ENCODE results near the gene IPO7.
"Not testable (repeated sequence)": the region's sequence is repeated elsewhere in the genome, so short reads cannot be mapped to it uniquely, and the experiment has no call there.

IPO7 gene

DNA sequence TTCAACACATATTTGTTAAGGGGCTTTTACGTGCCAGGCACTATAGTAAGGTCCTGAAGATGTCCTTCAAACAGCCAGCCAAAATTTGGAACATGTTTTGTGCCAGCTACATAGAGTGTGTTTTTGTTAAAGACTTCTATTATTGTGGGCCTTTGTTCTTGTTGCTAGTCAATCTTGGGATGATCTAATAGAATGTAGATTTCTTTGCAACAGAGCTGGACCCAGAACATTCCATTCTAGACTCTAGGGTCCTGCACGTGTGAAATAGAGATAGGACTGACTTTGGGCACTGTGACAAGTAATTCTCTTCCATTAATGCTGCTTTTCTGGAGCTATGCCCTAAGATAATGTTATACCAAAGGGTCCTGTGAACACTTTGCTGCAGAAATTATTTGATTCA, 16.9 kb upstream of the IPO7 start:
- Histone ChIP-seq H3K27me3 (ENCODE audit: control insufficient read depth, insufficient read depth, low read length) (no peaks in the 10 kb centered on the region), H3K9ac (ENCODE audit: low read depth, low read length) (no peak overlapping the region), H3K36me3 (ENCODE audit: control insufficient read depth, insufficient read depth, low read length) (no peaks in the 10 kb centered on the region), H3K4me3 (ENCODE audit: low read depth, low read length) (no peak overlapping the region), H3K9me3 (ENCODE audit: control insufficient read depth, insufficient read depth, low read length) (no peaks in the 10 kb centered on the region), H3K4me1 (ENCODE audit: control insufficient read depth, insufficient read depth, low read length) (peaks cover 2% of the 10 kb centered on the region)

DNA sequence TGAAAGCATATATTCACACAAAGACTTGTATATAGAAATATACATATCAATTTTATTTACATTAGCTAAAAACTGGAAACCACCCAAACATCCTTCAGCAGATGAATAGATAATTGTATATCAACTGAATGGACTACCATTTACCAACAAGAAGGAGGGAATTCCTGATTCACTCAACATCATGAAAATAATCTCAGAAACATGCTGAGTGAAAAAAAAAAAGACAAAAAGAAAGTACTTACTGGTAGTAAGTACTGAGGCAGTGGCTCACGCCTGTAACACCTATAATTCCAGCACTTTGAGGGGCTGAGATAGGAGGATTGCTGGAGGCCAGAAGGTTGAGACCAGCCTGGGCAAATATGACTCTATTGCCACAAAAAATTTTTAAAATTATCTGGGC, 7.4 kb upstream of the IPO7 start:
- Histone ChIP-seq H3K9ac (ENCODE audit: low read depth, low read length) (no peak overlapping the region), H3K27me3 (ENCODE audit: control insufficient read depth, insufficient read depth, low read length) (no peaks in the 10 kb centered on the region), H3K4me3 (ENCODE audit: low read depth, low read length) (no peak overlapping the region), H3K36me3 (ENCODE audit: control insufficient read depth, insufficient read depth, low read length) (no peaks in the 10 kb centered on the region), H3K9me3 (ENCODE audit: control insufficient read depth, insufficient read depth, low read length) (no peaks in the 10 kb centered on the region), H3K4me1 (ENCODE audit: control insufficient read depth, insufficient read depth, low read length) (no peaks in the 10 kb centered on the region)

DNA sequence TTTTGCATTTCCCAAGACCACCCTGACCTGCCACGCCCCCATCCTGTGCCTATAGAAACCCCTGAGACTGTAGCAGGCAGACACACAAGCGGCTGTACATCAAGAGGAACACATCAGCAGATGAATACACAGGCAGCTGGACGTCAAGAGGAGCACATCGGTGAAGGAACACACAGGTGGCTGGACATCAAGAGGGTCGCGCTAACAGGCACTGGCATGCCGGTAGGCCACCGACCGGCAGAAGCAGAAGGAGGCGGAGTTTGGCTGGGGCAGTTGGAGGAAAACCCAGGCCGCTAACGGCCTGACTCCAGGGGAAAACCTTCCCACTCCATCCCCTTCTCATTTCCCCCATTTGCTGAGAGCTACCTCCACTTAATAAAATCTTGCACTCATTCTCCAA, 5.4 kb upstream of the IPO7 start:
- no peaks in the 10 kb centered on the region for H3K9me3 ChIP-seq (ENCODE audit: control insufficient read depth, insufficient read depth, low read length)
- H3K9ac ChIP-seq (ENCODE audit: low read depth, low read length): no peak overlapping the region
- H3K36me3 ChIP-seq (ENCODE audit: control insufficient read depth, insufficient read depth, low read length): no peaks in the 10 kb centered on the region
- H3K4me3 ChIP-seq (ENCODE audit: low read depth, low read length): no peak overlapping the region
- H3K4me1 ChIP-seq (ENCODE audit: control insufficient read depth, insufficient read depth, low read length): no peaks in the 10 kb centered on the region
- no peaks in the 10 kb centered on the region for H3K27me3 ChIP-seq (ENCODE audit: control insufficient read depth, insufficient read depth, low read length)

DNA sequence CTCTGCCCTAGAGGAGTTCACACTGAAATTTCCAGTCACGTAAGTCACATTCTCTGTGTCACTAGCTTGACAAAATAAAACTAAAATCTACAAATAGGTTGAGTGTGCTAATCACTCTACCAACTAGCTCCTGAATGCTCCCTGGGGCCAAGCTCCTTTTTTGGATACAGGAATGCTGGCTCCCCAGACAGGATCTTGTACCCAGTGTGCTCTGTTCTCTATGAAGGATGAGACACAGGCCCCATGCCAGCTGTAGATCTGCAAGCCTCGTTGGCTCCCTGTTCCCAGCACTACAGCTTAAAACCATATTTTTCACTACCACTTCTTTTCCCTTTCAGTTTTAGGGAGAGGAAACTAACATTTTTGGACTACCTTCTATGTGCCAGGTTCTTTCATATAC, 3.7 kb upstream of the IPO7 start:
- no peak overlapping the region for H3K9ac ChIP-seq (ENCODE audit: low read depth, low read length)
- H3K4me3 ChIP-seq (ENCODE audit: low read depth, low read length): no peak overlapping the region
- no peaks in the 10 kb centered on the region for H3K27me3 ChIP-seq (ENCODE audit: control insufficient read depth, insufficient read depth, low read length)
- H3K4me1 ChIP-seq (ENCODE audit: control insufficient read depth, insufficient read depth, low read length): no peaks in the 10 kb centered on the region
- H3K36me3 ChIP-seq (ENCODE audit: control insufficient read depth, insufficient read depth, low read length): no peaks in the 10 kb centered on the region
- no peaks in the 10 kb centered on the region for H3K9me3 ChIP-seq (ENCODE audit: control insufficient read depth, insufficient read depth, low read length)

DNA sequence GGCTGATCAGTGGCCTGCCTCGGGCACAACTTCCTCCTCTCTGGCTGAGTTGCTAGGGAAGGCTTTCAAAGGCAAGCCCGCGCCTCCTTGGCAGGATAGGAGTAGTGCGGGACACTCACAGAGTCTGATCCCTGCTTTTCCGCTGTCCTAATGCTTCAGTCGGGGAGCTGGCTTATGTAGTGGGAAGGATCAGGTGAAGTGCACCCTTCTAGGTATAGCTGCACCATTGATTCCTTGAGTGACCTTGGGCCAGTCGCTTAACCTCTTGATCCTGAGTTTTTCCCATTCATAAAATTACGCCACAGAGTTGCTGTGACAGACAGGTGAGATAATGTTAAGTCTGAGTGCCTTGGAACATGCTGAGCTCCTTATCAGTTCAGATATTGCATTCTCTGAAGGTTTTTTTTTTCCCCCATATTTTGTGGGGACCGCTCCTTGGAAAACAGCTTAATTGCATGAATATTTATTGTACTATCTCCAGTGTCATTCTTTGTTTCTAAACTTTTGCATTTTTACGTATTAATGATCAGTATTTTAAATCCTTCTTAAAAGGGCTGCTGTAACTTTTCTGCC, 961 bp downstream of the IPO7 start:
- Histone ChIP-seq H3K4me3 (ENCODE audit: low read depth, low read length) (peak overlapping the region; percentile 99), H3K36me3 (ENCODE audit: control insufficient read depth, insufficient read depth, low read length) (peaks cover 3% of the 10 kb centered on the region), H3K9ac (ENCODE audit: low read depth, low read length) (peak overlapping the region; percentile 97), H3K9me3 (ENCODE audit: control insufficient read depth, insufficient read depth, low read length) (no peaks in the 10 kb centered on the region), H3K27me3 (ENCODE audit: control insufficient read depth, insufficient read depth, low read length) (no peaks in the 10 kb centered on the region), H3K4me1 (ENCODE audit: control insufficient read depth, insufficient read depth, low read length) (no peaks in the 10 kb centered on the region)

DNA sequence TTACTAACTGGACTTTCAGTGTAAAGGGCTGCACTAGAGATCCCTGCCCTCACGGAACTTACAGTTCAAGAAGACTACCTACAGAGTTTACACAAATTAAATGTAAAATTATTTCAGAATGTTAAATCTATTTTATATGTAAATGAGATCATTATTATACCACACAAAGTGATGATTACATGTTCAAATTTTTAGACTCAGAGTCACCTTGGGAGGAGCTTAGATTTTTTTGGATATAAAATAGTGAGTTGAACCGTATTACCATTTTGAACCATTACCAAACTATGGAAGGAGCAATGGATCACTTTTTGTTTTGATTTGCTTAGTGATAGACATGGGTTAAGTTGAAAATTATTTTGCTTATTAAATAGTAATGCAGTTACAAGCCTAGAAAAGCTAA, 1.6 kb downstream of the IPO7 start:
- Histone ChIP-seq H3K36me3 (ENCODE audit: control insufficient read depth, insufficient read depth, low read length) (peaks cover 3% of the 10 kb centered on the region), H3K9ac (ENCODE audit: low read depth, low read length) (no peak overlapping the region), H3K27me3 (ENCODE audit: control insufficient read depth, insufficient read depth, low read length) (no peaks in the 10 kb centered on the region), H3K4me3 (ENCODE audit: low read depth, low read length) (peak overlapping the region; percentile 99), H3K4me1 (ENCODE audit: control insufficient read depth, insufficient read depth, low read length) (no peaks in the 10 kb centered on the region), H3K9me3 (ENCODE audit: control insufficient read depth, insufficient read depth, low read length) (no peaks in the 10 kb centered on the region)

DNA sequence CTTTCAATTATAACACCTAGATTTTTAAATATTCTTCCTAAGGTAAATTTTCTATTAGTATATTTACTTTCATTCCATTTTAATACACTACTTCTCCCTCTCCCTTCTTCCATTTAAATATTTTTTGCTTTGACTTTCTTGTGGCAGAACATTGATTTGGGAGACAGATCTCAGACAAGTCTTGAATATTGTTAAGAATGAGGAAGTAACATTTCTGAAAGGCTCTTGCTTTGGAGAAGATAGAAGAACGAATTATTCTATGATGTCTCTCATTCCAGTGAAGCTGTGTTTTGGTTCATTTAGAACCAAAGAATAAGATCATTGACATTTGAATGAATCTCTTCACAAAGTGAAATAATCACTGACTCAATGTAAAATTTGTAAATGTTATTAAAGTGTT, 2.4 kb downstream of the IPO7 start:
- Histone ChIP-seq H3K4me3 (ENCODE audit: low read depth, low read length) (no peak overlapping the region), H3K9ac (ENCODE audit: low read depth, low read length) (no peak overlapping the region), H3K4me1 (ENCODE audit: control insufficient read depth, insufficient read depth, low read length) (no peaks in the 10 kb centered on the region), H3K27me3 (ENCODE audit: control insufficient read depth, insufficient read depth, low read length) (no peaks in the 10 kb centered on the region), H3K9me3 (ENCODE audit: control insufficient read depth, insufficient read depth, low read length) (no peaks in the 10 kb centered on the region), H3K36me3 (ENCODE audit: control insufficient read depth, insufficient read depth, low read length) (peaks cover 3% of the 10 kb centered on the region)

DNA sequence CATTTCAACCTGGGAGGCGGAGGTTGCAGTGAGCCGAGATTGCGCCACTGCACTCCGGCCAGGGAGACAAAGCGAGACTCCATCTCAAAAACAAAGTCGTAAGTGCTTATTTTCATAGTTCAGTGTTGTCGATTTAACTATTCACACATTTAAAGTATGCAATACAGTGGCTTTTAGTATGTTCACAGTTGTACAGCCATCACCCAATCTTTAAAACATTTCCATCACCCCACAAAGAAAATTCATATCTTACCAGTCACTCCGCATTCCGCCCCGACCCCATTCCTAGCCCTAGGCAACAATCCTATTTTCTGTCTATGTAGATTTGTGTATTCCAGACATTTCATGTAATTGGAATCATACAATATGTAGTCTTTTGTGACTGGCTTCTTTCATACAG, 11.9 kb downstream of the IPO7 start:
- no peak overlapping the region for H3K9ac ChIP-seq (ENCODE audit: low read depth, low read length)
- no peaks in the 10 kb centered on the region for H3K27me3 ChIP-seq (ENCODE audit: control insufficient read depth, insufficient read depth, low read length)
- H3K36me3 ChIP-seq (ENCODE audit: control insufficient read depth, insufficient read depth, low read length): peaks cover 2% of the 10 kb centered on the region
- H3K4me3 ChIP-seq (ENCODE audit: low read depth, low read length): no peak overlapping the region
- H3K4me1 ChIP-seq (ENCODE audit: control insufficient read depth, insufficient read depth, low read length): peaks cover 2% of the 10 kb centered on the region
- H3K9me3 ChIP-seq (ENCODE audit: control insufficient read depth, insufficient read depth, low read length): no peaks in the 10 kb centered on the region

DNA sequence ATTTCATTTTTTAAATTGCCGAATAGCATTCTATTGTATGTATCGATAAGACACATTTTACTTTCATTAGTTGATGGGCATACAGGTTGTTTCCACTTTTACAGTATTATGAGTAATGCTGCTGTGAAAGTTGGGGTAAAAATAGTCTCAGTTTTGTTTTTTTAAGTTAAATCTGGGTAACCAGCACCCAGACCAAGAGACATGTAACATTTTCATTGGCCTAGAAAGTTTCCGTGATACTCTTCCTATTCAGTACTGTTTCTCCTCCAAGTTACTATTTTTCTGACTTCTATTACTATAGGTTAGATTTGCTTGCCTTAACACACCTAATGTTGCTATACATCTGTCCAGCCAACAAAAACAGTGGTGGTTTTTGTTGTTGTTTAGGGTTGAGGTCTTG, 12.3 kb downstream of the IPO7 start:
- Histone ChIP-seq H3K9me3 (ENCODE audit: control insufficient read depth, insufficient read depth, low read length) (no peaks in the 10 kb centered on the region), H3K9ac (ENCODE audit: low read depth, low read length) (no peak overlapping the region), H3K36me3 (ENCODE audit: control insufficient read depth, insufficient read depth, low read length) (peaks cover 2% of the 10 kb centered on the region), H3K4me1 (ENCODE audit: control insufficient read depth, insufficient read depth, low read length) (peaks cover 2% of the 10 kb centered on the region), H3K4me3 (ENCODE audit: low read depth, low read length) (no peak overlapping the region), H3K27me3 (ENCODE audit: control insufficient read depth, insufficient read depth, low read length) (no peaks in the 10 kb centered on the region)

DNA sequence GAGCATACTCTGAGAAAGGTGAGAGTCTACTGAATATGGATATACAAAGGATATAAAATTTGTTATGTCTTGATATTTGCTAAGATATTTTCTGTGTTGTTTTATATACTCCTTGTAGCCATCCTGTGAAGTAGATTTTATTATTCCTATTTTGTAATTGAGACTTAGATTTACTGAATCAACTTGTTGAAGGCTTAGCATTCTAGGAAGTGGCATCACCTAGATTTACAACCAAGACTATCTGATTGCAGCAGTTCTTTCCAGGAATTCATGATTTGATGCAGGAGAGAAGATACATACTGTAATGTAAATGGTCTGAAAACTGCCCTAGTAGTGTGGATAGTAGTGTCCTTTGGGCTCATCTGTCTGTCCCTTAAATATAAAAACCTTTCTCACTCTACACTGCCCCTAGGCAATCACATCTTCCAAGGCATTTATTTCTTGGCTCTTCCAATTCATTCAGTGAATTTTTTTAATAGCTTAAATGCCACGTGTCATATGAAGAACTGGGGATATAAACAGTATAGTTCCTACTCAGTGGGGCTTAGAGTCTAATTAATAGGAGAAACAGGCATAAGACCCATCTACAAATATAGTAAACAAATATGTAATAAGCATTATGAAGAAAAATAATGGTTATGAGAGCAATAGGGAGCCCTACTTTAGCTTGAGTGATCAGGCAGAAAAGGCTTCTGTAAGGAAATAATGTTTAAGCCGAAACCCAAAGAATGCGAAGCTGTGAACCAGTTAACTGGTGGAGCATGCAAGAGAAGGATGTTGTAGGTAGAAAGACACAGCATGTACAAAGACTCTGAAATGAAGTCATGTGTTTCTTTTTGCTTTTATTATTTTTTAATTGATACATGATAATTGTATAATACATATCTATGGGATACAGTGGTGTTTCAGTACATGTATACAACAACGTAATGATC, 13.6 kb downstream of the IPO7 start:
- H3K27me3 ChIP-seq (ENCODE audit: control insufficient read depth, insufficient read depth, low read length): no peaks in the 10 kb centered on the region
- no peaks in the 10 kb centered on the region for H3K9me3 ChIP-seq (ENCODE audit: control insufficient read depth, insufficient read depth, low read length)
- H3K4me3 ChIP-seq (ENCODE audit: low read depth, low read length): no peak overlapping the region
- H3K4me1 ChIP-seq (ENCODE audit: control insufficient read depth, insufficient read depth, low read length): peaks cover 2% of the 10 kb centered on the region
- H3K36me3 ChIP-seq (ENCODE audit: control insufficient read depth, insufficient read depth, low read length): peaks cover 2% of the 10 kb centered on the region
- H3K9ac ChIP-seq (ENCODE audit: low read depth, low read length): no peak overlapping the region

DNA sequence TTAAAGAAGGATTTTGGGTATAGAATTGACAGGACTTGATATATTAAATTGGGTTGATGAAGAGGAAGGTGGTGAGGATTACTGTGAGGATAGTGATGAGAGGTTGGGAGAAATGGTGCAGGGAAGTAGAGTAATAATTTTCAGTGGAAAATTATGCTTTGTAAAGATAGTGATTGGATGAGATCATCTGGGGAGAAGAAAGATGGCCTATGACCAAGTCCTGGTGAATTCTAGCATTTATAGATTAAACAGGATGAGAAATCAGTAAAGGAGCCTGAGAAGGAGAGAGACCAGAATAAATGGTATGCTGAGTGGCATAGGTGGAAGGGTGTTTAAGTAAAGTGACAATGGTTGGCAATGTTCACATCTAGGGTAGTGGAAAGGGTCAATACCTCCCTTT, 15.0 kb downstream of the IPO7 start:
- Histone ChIP-seq H3K36me3 (ENCODE audit: control insufficient read depth, insufficient read depth, low read length) (peaks cover 7% of the 10 kb centered on the region), H3K9ac (ENCODE audit: low read depth, low read length) (no peak overlapping the region), H3K4me3 (ENCODE audit: low read depth, low read length) (no peak overlapping the region), H3K4me1 (ENCODE audit: control insufficient read depth, insufficient read depth, low read length) (peaks cover 2% of the 10 kb centered on the region), H3K9me3 (ENCODE audit: control insufficient read depth, insufficient read depth, low read length) (no peaks in the 10 kb centered on the region), H3K27me3 (ENCODE audit: control insufficient read depth, insufficient read depth, low read length) (no peaks in the 10 kb centered on the region)

DNA sequence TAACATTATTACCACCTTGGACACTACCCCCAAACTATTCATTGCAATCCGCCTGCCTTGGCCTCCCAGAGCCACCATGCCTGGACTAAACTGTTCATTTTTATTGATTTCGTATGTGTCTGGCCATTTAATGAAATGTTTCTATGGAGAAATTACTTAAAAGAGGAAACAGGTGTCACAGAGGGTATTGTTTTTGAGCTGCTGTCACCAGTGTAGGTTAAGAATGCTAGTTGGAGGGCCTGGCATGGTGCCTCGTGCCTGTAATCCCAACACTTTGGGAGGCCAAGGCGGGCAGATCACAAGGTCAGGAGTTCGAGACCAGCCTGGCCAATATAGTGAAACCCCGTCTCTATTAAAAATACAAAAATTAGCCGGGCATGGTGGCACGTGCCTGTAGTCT, 17.4 kb downstream of the IPO7 start:
- H3K4me3 ChIP-seq (ENCODE audit: low read depth, low read length); H3K4me1 ChIP-seq (ENCODE audit: control insufficient read depth, insufficient read depth, low read length); H3K9me3 ChIP-seq (ENCODE audit: control insufficient read depth, insufficient read depth, low read length); H3K9ac ChIP-seq (ENCODE audit: low read depth, low read length); H3K27me3 ChIP-seq (ENCODE audit: control insufficient read depth, insufficient read depth, low read length): not testable (repeated sequence)
- H3K36me3 ChIP-seq (ENCODE audit: control insufficient read depth, insufficient read depth, low read length): peaks cover 16% of the 10 kb centered on the region

Measured in iPS-15b (cell line).